GM19043 (cell line): Measurements from ENCODE around the gene PLEKHG4.

ENCODE experiments used
- ATAC-seq: cut with Tn5 transposase; IDR thresholded peaks from one replicate; pipeline ENCODE4 v1.9.1; 2021; ENCODE audit warnings: low read depth; ENCODE audit not compliant: unreplicated experiment

Gene PLEKHG4

GRCh38 chr16:67263201-67263600 is 16.1 kb upstream of the PLEKHG4 start:
- ATAC-seq: no peak

- no peak for ATAC-seq
Observed at GRCh38 chr16:67264277-67264676, 15.1 kb upstream of the PLEKHG4 start.

DNA sequence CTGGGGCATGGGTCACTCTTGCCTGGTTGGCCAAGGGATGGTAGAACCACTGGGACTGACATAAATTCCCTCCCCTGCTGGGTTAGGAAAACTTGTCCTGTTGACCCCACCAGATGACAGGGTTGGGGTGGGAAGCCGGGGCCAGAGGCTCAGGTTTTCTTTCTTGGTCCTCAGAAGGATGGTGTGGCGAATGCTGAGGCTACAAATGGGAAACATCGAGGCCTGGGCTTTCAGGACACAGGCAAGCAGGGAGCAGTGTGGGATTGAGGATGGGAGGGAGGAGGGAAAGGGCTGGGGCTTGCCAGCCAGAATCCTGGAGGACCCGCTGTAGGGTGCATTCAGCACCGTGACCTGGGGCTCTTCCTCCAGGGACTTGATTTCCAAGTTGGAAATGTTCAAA is 14.5 kb upstream of the PLEKHG4 start:
- no peak for ATAC-seq

DNA sequence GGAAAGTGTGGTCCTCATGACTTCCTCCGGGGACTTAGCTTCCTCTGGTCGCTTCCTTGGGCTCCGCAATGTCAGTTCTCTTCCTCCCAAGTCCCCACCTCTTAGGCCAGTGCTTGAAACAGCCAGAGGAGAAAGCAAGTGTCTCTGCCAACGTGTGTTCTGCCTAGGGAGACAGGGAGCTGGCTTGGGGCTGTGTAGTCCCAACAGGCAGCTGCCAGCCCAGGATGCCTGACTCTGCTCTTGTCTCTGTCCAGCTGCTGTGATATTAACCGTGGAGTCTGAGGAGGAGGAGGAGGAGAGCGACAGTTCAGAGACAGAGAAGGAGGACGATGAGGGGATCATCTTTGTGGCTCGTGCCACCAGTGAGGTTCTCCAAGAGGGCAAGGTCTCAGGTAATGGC is 13.5 kb upstream of the PLEKHG4 start:
- ATAC-seq: no peak

GRCh38 chr16:67268136-67268579 is 11.2 kb upstream of the PLEKHG4 start:
- ATAC-seq: no peak

- ATAC-seq: no peak
Observed at GRCh38 chr16:67269766-67270165, 9.6 kb upstream of the PLEKHG4 start.

DNA sequence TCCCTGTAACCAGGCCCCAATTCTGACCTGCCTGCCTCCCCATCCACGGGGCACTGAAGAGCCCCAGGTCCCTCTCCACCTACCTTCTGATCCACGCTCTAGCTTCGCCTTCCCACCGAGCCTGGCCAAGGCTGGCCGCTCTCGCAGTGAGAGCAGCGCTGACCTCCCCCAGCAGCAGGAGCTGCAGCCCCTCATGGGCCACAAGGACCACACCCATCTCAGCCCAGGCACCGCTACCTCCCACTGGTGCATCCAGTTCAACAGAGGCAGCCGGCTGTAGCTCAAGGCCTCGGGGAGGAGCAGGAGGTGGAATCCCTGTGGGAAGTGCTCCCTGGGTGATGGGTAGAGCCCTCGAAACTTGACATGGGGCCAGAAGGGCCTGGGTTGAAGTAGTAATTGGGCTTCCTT is 8.4 kb upstream of the PLEKHG4 start:
- ATAC-seq: no peak

- ATAC-seq: no peak
Observed at GRCh38 chr16:67271446-67271845, 7.9 kb upstream of the PLEKHG4 start.

DNA sequence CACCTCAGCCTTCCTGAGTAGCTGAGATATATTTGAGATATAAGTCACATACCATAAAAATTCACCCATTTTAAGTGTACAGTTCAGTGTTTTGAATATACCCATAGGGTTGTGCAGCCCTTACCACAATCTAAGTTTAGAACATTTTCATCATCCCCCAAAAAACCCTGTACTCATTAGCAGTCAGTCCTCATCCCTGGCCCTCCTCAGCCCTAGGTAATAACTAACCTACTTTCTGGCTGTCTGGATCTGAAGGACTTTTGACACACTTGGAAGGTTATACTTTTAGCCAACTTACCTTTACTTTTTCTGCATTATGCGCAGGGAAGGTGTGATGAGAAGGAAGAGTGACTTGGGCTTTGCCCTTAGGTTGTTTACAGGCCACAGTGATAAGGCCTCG is 4.0 kb upstream of the PLEKHG4 start:
- no peak for ATAC-seq

GRCh38 chr16:67277294-67277998 is 1.9 kb upstream of the PLEKHG4 start:
- no peak for ATAC-seq

- ATAC-seq: peak; percentile 18
Observed at GRCh38 chr16:67277999-67278772, 1.1 kb upstream of the PLEKHG4 start.

DNA sequence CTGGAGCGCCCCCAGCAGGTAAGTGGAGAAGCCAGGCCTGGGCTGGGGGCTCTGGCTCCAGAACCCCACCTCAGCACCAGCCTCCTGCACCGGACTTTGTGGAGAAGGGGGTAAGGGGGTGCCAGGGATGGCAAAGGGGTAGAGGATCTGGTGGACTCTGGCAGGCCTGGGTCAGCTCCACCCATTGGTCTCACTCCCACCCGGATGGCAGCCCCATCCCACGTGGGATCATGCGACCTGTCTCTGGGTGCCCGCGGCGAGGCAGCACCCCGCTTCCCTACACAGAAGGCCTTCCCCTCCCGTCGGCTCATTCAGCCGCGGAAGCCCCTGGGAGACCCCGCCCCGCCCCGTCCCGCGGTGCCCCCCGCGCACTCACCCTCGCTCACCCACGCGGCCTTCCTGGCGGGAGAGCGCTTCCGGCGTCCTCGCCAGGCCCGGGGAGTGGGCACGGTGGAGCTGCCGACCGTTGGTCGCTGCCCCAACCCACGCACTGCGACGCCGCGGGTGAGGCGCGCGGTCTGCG is 498 bp upstream of the PLEKHG4 start:
- ATAC-seq: peak; percentile 30

DNA sequence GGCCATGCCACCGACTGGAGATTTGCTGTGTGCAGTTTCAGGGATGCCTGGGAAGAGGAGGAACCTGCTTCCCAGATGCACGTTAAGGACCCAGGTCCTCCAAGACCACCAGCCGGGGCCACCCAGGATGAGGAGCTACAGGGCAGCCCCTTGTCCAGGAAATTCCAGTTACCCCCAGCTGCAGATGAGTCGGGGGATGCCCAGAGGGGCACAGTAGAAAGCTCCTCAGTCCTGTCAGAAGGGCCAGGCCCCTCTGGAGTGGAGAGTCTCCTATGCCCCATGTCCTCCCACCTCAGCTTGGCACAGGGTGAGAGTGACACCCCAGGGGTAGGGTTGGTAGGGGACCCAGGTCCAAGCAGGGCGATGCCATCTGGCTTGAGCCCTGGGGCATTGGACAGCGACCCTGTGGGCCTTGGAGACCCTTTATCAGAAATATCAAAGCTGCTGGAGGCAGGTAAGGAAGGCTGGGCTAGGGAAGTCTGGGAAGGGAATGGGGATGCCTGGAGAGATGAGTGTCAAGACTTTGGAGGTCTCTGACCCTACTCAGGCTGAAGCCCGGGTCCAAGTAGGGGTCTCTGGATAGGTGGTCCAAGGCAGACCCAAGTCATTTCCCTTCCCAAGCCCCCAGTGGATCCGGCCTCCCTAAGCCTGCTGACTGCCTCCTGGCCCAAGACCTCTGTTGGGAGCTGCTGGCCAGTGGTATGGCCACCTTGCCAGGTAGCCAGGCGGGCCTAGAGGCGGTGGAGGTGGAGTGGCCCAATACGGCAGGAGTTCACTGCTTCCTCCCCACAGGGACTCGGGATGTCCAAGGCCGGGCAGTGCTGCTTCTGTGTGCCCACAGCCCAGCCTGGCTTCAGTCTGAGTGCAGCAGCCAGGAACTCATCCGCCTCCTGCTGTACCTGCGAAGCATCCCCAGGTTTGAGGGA is 1.0 kb downstream of the PLEKHG4 start:
- ATAC-seq: no peak

DNA sequence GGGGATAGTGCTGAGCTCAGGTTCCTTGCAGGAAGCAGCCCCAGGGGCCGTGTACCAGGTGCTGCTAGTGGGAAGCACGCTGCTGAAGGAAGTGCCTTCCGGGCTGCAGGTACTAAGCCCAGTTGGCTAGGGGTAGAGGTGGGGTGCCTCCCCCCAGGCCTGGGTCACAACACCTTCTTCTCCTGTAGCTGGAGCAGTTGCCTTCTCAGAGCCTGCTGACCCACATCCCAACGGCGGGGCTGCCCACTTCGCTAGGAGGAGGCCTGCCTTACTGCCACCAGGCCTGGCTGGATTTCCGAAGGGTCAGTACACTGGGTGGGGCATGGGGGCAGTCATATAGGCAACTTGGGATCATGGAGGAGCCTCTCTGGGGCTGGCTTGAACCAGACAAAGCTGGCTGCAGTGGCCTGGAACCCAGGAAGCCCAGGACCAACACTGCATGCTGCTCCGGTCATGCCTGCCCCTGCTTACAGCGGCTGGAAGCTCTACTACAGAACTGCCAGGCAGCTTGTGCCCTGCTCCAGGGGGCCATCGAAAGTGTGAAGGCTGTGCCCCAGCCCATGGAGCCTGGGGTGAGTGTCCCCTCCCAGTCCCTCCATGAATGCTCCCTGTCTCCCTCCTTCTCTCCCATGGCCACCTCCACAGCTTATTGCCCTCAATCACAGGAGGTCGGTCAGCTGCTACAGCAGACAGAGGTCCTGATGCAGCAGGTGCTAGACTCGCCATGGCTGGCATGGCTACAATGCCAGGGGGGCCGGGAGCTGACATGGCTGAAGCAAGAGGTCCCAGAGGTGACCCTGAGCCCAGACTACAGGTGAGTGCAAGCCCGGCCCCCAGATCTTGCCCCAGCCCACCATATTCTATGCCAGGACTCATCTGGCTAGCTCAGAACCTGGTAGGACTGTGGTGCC is 2.5 kb downstream of the PLEKHG4 start:
- ATAC-seq: no peak

- no peak for ATAC-seq
Observed at GRCh38 chr16:67282447-67282805, 3.1 kb downstream of the PLEKHG4 start.

DNA sequence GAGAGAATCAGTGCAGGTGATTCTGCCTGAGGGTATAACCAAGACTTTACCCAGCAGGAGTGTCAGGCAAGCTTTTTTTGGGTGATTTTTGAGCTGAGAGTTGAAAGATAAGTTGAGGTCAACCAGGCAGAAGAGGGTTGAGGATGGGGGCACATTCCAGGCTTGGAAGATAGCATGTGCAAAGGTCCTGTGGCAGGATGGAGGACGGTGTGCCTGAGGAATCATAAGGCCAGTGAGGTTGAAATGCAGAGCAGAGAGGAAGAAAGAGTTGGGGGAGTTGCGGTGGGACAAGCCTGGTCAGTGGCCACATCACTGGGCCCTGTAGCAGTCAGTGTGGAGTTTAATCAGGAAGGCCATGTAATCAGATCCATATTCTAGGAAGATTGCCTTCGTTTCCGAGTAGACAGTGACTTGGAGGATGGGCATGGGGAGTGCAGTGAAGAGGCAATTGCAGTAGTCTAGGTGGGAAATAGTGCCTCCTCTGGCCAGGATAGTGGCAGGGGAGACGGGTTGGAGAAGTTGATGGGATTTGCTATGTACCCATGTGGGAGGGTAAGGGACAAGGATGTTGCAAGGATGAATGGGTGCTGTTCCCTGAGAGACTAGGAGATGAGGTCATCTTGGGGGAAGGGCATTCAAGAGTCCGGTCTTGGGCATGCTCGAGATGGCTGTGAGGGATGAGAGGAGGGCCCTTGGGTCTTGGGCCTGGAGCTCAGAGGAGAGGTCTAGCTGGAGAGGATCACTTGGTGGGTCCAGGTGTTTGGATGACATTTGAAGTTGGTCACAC is 3.9 kb downstream of the PLEKHG4 start:
- no peak for ATAC-seq

DNA sequence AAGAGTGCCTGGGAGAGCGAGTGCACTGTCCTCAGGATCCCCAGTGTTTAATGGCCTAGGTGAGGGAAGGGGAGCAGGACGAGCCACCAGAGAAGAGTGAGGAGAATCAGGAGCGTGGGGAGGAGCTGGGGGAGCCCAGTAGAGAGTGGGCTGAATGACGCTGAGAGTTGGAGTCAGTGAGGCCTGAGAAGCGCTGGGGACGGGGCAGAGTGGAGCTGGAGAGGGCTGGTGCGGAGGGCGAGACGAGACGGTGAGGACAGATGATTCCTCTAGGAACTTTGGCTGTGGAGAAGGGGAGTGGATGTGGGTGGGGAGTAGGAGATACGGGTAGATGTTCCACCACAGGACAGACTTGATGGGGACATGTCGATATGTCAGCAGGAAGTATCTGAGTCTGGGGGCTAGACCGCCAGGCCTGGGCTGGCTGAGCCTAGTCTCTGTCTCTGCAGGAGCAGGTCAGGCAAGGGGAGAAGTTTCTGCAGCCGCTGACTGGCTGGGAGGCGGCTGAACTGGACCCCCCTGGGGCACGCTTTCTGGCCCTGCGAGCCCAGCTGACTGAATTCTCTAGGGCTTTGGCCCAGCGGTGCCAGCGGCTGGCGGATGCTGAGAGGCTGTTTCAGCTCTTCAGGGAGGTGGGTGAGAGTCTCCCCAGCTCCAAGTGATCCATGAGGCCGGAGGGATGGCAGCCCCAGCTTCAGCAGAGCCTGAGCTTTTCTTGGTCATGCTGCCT is 4.7 kb downstream of the PLEKHG4 start:
- ATAC-seq: no peak
